ENCODE data around the gene TGM3.

DNA sequence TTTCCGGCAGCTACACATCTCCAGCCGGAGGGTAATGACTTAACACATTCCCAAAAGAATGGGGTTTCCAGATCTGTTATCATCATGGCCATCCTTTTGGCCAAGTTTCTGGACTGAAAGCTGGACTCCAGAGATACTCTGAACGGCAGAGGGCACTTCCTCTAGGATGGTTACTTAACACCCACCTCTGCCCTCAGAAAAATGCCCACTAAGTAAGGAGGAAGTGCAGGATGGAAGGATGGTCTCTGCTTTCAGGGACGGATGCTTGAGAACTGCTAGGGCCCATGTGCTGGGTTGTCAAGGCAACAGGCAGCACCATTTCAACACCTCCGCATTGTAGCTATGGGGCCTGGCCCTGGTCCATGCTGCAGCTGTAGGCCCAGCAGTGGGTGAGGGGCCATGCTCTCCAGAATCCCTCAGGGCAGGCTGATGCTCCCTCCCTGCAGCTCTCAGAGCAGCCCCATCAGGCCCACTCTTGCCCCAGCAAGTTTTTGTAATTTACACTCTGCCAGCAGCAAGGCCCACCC, 16.5 kb upstream of the TGM3 start:
- no peak for TF ChIP-seq POLR2A (IDR thresholded peaks at IDR 0.05)
- TF ChIP-seq, protein P1, sequence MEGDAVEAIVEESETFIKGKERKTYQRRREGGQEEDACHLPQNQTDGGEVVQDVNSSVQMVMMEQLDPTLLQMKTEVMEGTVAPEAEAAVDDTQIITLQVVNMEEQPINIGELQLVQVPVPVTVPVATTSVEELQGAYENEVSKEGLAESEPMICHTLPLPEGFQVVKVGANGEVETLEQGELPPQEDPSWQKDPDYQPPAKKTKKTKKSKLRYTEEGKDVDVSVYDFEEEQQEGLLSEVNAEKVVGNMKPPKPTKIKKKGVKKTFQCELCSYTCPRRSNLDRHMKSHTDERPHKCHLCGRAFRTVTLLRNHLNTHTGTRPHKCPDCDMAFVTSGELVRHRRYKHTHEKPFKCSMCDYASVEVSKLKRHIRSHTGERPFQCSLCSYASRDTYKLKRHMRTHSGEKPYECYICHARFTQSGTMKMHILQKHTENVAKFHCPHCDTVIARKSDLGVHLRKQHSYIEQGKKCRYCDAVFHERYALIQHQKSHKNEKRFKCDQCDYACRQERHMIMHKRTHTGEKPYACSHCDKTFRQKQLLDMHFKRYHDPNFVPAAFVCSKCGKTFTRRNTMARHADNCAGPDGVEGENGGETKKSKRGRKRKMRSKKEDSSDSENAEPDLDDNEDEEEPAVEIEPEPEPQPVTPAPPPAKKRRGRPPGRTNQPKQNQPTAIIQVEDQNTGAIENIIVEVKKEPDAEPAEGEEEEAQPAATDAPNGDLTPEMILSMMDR (IDR thresholded peaks at IDR 0.05): no peak

Data from lower leg skin (tissue), 3 donors.